HepG2 (cell line): ENCODE results near the gene KIRREL3.

ENCODE experiments used
- CTCF ChIP-seq: sonication (generic); formaldehyde crosslinking; IDR thresholded peaks from 2 replicates; pipeline ENCODE4 v1.5.0; 2020; ENCODE audit warnings: mild to moderate bottlenecking, missing genetic modification reagents, moderate library complexity
- E2F1 ChIP-seq: sonication (generic); formaldehyde crosslinking; IDR thresholded peaks from 2 replicates; pipeline ENCODE4 v1.5.0; 2020; ENCODE audit warnings: missing genetic modification reagents
- ELF1 ChIP-seq: sonication (generic); formaldehyde crosslinking; IDR thresholded peaks from 2 replicates; pipeline ENCODE4 v1.4.0; 2020; ENCODE audit warnings: missing genetic modification reagents
- EP300 ChIP-seq, 3 experiments: sonication (generic) in 1 of 3; formaldehyde crosslinking in 1 of 3; IDR thresholded peaks; 2 replicates each; pipeline versions ENCODE4 v1.5.1 to v1.6.1; 2011 to 2020; ENCODE audit warnings: low read depth in 2 of 3, low read length in 2 of 3, borderline replicate concordance in 1 of 3, improper control_type of control experiment in 1 of 3, mild to moderate bottlenecking in 1 of 3, missing genetic modification reagents in 1 of 3, moderate library complexity in 1 of 3
- IKZF4 ChIP-seq: sonication (generic); formaldehyde crosslinking; IDR thresholded peaks from 2 replicates; pipeline ENCODE4 v1.5.1; 2020; ENCODE audit warnings: borderline replicate concordance, mild to moderate bottlenecking, low read depth, missing genetic modification reagents; ENCODE audit errors: not compliant biosample characterization
- IRF1 ChIP-seq: sonication (generic); formaldehyde crosslinking; IDR thresholded peaks from 2 replicates; pipeline ENCODE4 v1.4.0; 2020; ENCODE audit warnings: low read depth, mild to moderate bottlenecking, missing genetic modification reagents
- NR2C2 ChIP-seq: sonication (generic); formaldehyde crosslinking; IDR thresholded peaks from 2 replicates; pipeline ENCODE4 v1.4.0; 2020; ENCODE audit warnings: missing genetic modification reagents, mild to moderate bottlenecking, moderate library complexity, borderline replicate concordance
- POLR2A ChIP-seq, 2 experiments: IDR thresholded peaks; 2 replicates each; pipeline ENCODE4 v1.6.1; 2011; ENCODE audit warnings: low read depth in 2 of 2, low read length in 2 of 2, mild to moderate bottlenecking in 1 of 2, moderate library complexity in 1 of 2; ENCODE audit not compliant: insufficient read depth in 1 of 2
- POLR2AphosphoS5 ChIP-seq: IDR thresholded peaks from 2 replicates; pipeline ENCODE4 v1.6.1; 2012; ENCODE audit warnings: low read depth, low read length
- RNF2 ChIP-seq: fragments of 450-650 bp; conservative IDR thresholded peaks from 2 replicates; pipeline ENCODE4 v1.6.1; 2016; ENCODE audit warnings: low read depth
- SMC3 ChIP-seq: IDR thresholded peaks from 2 replicates; pipeline ENCODE4 v1.6.1; 2011; ENCODE audit warnings: low read length, improper control_type of control experiment
- TERF1 ChIP-seq: sonication (generic); formaldehyde crosslinking; IDR thresholded peaks from 2 replicates; pipeline ENCODE4 v1.8.0; 2022; ENCODE audit warnings: mild to moderate bottlenecking, missing genetic modification reagents, moderate library complexity
- USF2 ChIP-seq, 2 experiments: sonication (generic) in 1 of 2; formaldehyde crosslinking in 1 of 2; IDR thresholded peaks; 2 replicates each; pipeline versions ENCODE4 v1.5.1 to v1.6.1; 2011 to 2020; ENCODE audit warnings: borderline replicate concordance in 1 of 2, low read depth in 1 of 2, low read length in 1 of 2, mild to moderate bottlenecking in 1 of 2, missing genetic modification reagents in 1 of 2, moderate library complexity in 1 of 2
- ZFP82 ChIP-seq: sonication (generic); formaldehyde crosslinking; IDR thresholded peaks from 2 replicates; pipeline ENCODE4 v1.5.1; 2020; ENCODE audit warnings: mild to moderate bottlenecking, missing genetic modification reagents, borderline replicate concordance

- TF ChIP-seq ZFP82 (CRISPR knock-in tag) (no peak), NR2C2 (CRISPR knock-in tag) (no peak), IKZF4 (CRISPR knock-in tag) (no peak), IRF1 (CRISPR knock-in tag) (no peak), RNF2 (no peak), SMC3 (no peak), POLR2AphosphoS5 (no peak), POLR2A (IDR thresholded peaks at IDR 0.05; ENCODE audit: insufficient read depth in 1 of 2, low read depth in 2 of 2, low read length in 2 of 2) (no peak), USF2 (IDR thresholded peaks at IDR 0.05; ENCODE audit: low read depth, low read length) (no peak), USF2 (CRISPR knock-in tag; IDR thresholded peaks at IDR 0.05; ENCODE audit: borderline replicate concordance) (no peak), CTCF (CRISPR knock-in tag) (no peak), TERF1 (no peak), E2F1 (CRISPR knock-in tag) (no peak), EP300 (IDR thresholded peaks at IDR 0.05; ENCODE audit: low read depth in 2 of 2, low read length in 2 of 2) (no peak), EP300 (CRISPR knock-in tag; IDR thresholded peaks at IDR 0.05; ENCODE audit: borderline replicate concordance) (no peak), ELF1 (no peak)
These were observed 27.5 kb downstream of the KIRREL3 start for GRCh38 chr11:126973051-126973450.
